SK-N-DZ (cell line): Measurements from ENCODE around the gene POLE.
A peak's percentile ranks its signal among the peaks of the same experiment; 100 is the strongest.

Source experiments
- DNase-seq: peaks from one replicate; pipeline ENCODE4 v3.0.0-alpha.2; 2015; ENCODE audit warnings: low spot score

Gene POLE

DNA sequence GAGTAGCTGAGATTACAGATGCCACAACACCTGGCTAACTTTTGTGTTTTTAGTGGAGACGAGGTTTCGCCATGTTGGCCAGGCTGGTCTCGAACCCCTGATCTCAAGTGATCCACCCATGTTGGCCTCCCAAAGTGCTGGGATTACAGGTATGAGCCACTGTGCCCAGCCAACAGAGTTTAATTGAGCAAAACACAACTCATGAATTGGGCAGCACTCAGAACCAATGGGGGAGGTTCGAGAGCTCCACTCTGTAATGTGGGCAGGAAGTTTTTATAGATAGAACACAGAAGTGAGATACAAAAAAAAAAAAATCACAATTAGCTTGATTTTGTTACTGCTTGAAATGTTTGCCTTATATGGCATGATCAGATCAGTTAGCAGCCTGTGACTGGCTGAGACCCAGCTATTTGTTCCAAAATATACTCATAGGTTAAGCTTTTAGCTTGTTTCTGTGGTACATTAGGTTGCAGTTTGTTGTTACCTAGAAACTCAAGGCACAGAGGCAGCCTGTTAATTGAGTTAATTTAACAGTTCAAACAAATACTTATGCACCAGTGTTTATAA lies 69.9 kb downstream of the POLE start:
- no peak for DNase-seq

DNA sequence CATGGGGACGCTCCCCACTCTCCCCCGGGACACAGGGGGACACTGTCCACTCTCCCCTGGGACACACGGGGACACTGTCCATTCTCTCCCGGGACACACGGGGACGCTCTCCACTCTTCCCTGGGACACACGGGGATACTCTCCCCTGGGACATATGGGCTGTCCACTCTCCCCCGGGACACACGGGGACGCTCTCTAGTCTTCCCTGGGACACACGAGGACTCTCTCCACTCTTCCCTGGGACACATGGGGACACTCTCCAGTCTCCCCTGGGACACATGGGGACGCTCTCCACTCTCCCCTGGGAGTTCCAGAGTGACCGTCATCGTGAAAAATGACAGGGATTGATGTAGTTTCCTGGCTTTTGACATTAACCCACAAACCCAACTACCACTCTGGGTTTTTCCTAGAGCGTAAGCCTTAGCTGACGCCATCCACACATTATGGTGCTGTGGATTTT lies 71.5 kb downstream of the POLE start:
- DNase-seq, result no peak

DNA sequence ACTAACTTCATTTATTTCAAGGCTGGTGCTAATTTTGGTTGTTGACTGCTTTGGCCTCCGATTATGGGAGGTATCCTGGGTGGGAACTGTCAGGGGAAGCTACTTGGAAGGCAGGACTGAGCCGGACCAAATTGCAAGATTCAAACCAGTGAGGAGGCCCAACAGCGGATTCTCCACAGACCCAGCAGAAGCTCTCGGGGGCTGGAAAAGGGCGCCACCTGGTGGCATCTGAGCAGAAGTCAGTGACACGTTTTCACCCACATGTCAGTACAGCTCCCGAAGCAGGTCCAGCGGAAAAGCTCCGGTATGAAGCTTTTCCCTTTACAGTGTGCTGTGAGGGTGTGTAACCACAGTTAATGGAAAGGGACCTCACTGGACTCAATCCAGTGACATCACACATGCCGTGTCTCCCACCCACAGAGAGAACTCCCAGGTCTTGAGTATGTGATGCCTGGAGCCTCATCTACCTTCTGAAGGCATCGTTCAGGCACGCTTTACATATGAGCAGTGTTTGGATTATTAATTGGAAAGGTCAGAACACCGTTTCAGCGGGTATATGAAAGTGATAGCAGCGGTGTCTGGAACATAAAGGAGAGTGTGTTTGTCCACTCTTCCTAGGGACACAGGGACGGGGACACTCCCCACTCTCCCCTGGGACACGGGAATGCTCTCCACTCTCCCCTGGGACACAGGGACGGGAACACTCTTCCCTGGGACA lies 72.1 kb downstream of the POLE start:
- peak; percentile 87 for DNase-seq

DNA sequence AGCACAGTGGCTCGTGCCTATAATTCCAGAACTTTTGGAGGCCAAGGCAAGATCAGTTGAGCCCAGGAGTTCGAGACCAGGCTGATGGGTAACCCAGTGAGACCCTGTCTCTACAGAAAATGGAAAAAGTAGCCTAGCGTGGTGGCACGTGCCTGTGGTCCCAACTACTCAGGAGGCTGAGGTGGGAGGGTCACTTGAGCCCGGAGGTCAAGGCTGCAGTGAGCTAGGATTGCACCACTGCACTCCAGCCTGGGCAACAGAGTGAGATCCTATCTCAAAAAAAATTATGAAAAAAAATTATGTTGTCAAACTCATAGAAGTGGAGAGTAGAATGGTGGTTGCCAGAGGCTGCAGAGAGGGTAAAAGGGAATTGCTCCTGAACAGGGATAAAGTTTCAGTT lies 73.1 kb downstream of the POLE start:
- DNase-seq, result no peak

DNA sequence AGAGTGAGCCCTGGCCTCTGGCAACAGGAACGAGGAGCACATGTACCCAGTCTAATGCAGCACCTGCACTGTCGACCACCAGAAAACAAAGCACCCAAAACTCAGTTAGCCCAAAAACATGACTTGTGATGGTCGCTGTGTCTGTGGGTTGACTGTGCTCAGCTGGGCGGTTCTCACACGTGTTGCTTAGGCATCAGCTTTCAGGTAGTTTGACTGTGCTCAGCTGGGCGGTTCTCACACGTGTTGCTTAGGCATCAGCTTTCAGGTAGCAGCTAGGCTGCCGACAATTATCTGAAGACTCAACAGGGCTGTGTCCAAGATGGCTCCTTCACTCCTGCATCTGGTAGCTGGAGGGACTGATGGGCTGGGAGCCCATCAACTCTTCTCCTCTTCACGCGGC lies 75.5 kb downstream of the POLE start:
- DNase-seq, result no peak

DNA sequence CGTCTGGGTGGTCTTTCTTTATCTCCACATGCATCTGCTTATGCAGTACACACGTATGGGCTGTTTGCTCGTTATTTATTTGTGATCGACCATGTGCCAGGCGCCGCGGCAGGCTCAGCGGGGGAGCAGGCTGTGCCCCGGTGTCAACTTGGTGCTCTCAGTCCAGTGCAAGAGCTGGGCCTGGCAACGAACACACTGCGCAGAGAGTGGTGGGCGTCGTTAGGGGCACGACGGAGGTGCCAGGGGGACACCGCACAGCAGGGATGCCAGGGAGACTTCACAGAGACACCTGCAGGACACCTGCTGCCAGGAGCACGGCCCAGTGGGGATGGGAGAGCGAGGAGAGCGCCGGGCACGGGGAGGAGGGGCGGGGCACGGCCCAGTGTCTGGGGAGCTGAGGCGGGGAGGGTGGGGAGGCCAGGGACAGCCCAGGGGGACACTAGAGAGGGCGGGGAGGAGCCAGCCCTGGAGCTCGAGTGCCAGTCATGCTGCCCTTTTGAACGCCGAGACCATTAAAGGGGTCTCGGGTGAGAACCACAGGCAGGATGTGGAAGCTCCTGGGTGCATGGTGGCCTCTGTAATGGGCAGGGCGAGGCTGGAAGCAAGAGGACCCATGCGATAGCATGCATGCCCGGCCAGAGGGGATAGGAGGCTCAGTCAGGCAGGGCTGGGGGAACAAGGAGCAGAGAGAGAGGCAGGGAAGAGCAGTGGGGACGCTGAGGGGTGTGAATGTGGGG lies 76.1 kb downstream of the POLE start:
- no peak for DNase-seq

DNA sequence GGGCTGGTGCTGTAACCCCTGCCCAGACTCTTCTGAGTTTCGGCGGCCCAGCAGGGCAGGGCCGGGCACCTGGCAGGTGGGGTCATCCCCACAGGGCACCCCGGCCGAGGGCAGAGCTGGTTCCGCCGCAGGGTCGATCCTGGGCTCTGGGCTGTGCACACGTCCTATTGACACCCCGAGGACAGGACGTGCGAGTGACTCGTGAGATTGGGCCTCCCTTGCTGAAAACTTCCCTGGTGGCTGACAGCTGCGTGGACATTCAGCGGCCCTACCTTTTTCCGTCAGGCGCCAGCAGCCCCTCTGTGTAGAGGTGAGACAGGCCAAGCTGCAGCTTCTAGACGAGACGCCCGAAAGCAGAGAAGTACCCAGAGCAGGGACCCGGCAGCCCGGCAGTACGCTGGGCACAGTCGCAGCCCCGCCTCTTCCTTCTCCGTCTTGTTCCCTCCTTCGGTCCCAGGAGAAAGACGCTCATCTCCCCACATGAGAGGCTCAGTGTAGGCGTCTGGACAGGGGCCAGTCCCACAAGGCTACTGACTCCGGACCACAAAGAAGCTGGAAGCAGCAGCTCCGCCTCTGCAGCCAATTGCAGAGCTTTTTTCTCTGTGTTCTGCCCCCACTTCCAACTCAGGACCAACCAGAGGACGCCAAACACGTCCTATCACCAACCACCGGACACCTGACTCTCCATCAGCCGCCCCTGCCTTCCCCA lies 76.9 kb downstream of the POLE start, which contains the start of gene LRCOL1:
Gene LRCOL1 (minus strand): TSS at position 532 of the 709 bp plus-strand sequence. CDS start 4,331 bp downstream, outside the sequence.
- DNase-seq, result peak; percentile 68

DNA sequence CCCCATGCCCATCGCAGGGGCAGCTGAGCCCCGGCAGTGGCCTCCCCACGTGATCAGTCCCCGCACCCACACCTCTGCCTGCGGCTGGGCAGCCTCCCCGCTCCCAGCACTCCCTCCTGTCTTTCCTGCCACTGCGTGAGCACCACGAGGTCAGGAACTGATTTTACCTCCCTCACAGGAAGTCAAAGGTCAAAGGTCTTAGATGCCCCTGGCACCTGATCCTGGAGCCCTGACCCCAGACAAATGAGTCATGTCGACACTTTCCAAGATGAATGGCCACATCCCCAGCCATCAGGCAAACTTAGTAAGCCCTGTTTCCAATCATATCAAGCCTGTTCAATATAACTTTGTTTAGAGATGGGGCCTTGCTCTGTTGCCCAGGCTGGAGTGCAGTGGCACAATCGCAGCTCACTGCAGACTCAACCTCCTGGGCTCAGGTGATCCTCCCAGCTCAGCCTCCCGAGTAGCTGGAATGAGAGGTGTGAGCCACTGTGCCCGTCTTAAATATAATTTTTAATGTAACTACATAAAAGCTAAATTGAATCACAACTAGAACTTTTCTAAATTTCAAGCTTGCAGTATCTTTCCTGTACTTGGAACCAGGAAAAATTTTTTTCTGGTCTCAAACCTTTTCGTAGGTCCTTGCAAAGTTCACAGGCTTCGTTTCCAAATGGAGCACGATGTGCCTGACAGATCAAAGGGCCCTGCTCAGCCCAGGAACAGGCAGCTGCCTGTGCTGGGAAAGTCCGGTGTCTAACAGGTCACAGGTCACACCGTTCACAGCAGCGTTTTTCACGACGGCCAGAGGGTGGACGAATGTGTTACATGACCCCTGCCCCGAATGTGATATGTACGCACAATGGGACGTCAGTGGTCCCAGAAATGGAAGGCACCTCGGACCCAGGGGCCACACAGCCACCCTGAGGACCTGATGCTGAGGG lies 78.6 kb downstream of the POLE start:
- no peak for DNase-seq

DNA sequence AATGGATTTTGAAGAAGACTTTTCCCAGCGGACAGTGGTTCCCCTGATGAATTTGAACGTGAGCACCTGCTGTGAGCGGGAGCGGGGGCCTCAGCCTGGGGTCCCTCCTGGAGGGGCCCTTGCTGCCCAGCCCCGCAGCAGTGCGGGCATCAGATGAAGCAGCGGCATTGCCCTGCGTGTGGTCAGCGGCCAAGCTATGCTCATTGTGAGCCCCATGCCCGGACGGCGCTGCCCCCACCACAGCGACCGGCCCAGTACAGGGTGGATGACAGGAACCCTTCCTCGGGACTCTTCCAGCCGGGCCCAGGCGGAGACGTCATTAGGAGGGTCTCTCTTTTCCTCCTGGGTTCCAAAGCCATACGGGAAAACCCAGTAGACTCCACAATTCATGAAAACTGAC lies 80.2 kb downstream of the POLE start:
- DNase-seq, result no peak

DNA sequence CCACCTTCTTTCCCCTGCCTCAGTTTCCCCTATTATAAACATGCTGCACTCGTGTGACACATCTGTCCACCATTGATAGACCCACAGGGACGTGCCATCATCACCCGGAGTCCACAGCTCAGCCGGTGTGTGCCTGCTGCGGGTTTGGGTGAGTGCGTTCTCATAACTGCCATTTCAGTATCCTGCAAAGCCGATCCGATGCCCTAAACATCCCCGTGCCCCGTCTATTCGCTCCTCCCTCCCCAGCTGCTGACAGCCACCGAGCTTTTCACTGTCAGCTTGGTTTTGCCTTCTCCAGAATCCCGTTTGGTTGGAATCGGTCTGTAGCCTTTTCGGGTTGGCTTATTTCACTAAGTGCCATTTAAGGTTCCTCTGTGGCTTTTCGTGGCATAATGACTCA lies 80.7 kb downstream of the POLE start:
- DNase-seq, result no peak

DNA sequence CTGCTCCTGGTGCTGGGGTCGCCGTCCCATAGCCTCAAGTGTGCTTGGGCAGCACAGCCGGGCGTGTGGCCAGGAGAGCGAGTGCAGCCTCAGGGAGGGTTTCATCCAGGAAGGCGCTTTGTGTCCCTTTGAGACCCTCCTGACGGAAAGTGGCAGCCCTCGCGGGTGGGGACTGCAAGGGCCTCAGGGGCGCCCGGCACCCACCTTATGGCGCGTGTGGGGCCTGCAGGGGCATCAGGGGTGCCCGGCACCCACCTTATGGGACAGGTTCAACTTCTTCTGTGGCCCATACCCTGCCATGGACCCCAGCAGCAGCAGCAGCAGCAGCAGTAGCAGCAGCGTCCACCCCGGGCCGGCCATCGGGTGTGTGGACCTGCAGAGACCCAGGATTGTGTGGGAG lies 81.2 kb downstream of the POLE start:
- no peak for DNase-seq

DNA sequence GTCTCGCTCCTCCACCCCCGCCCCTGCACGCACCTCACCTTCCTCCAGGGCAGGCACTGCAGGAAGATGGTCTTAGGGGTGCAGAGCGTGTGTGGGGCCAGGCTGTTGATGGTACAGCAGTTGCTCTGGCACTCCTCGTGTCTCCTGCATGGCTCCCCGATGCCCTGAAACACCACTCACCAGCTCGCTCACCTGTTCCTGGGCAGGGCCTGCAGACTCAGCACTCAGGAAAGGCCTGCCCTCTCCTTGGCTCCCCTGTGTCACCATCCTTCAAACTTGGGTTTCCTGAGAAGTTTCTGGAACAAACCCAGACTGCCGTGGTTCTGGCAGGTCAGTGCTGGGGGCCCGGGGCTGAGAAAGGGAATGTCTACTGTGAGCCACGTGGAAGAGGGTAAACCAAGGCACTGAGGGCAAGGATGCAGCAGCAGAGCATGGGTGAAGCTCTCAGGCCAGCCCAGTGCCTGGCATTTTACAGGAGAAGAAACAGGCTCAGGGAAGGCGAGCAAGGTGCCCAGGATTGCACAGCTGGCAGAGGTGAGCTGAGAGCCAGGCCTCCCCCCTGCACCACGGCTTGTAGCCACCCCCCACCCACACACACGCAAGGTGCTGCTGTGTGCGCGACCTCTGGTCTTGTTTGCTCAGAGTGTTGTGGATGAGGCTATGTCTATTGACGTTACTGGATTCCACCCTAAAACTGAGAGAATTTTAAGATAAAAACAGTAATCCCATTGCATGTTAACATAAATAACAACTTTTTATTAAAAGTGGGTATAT lies 82.3 kb downstream of the POLE start:
- no peak for DNase-seq

DNA sequence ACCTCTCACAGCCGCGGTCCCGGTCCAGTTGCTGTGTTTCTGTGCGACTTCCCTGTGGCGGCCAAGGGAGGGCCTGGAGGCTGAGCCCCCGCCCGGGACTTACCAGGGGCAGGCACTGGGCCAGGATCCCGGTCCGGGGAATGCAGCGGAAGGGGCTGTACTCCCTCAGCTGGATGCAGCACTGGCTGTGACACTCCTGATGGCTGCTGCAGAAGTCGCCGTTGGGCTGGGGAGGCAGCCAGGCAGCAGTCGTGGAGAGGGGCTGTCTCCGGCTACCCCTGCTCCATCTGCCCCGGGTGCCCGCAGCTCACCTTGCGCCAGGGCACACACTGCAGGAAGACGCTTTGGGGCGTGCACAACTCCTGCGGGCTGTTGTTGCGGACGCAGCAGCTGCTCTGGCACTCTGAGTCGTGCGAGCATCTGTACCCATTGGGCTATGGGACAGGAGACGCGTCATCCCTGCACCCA lies 83.0 kb downstream of the POLE start:
- no peak for DNase-seq

DNA sequence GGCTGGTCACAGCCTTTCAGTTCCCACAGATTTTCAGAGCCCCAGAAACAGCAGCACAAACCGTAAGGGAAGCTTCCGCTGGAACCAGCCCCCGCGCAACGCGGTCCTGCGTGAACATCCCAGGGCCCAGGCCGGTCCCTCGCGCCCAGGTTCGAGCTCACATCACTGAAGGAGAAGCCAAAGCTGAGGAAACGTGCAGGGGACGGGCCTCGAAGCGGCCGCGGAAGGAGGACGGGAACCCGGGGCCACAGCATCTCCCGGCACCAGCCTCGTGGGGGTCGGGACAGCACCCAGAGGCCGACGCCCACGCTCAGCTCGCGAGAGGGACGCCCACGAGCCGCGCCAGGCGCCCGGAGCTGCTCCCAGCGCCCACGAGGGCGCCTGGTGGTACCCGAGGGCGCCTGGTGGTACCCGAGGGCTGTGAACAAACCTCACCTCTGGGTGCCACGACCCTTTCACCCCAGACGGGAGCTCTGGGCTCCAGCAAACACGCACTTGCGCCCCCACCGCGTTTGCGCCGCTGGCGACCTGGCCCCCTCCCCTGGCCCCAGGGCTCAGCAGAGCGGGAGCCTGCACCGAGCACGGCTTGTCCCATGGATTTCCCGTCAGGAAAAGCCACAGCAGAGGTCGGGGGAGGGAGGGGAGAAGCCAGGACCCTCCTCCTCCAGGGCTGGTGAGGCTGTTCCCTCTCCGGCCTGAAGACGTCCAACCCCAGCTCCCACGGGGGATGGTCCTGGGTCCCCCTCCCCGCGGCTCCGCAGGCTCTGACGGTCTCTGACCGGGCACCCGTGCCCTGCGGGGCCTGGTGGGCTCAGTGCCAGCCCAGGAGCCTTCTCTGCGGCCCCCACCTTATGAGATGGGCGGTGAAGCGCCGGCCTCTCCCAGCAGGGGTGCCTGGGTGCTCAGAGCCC lies 83.6 kb downstream of the POLE start:
- DNase-seq, result no peak

DNA sequence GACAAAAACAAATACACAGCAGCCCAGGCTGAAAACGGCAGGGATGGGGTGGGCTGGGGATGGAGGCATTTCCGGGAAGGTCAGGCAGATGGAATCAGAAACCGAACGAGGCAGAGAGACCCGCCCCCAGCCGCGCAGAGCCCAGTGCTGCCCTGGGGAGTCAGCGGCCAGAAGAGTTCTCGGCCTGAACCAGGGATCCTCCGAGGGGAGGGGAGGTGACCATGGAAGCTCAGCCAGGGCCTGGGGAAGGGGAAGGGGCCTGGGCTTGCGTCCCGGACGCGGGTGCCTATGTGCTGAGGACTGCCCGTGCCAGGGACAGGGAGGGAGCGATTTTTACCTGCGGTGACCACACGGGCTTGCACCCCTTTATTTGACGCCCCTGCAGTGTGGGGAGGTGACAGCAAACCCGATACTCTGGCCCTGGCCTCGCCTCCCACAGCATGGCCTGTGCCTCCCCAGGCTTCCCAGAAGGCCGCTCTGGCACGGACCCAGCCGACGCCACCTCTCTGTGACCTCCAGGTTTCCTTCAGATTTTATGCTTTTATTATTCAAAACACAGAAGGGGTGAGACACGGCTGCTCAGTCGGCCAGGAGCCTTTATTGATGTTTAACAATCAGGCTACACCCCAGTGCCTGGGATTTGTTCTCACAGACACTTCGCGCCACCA lies 84.4 kb downstream of the POLE start:
- no peak for DNase-seq

DNA sequence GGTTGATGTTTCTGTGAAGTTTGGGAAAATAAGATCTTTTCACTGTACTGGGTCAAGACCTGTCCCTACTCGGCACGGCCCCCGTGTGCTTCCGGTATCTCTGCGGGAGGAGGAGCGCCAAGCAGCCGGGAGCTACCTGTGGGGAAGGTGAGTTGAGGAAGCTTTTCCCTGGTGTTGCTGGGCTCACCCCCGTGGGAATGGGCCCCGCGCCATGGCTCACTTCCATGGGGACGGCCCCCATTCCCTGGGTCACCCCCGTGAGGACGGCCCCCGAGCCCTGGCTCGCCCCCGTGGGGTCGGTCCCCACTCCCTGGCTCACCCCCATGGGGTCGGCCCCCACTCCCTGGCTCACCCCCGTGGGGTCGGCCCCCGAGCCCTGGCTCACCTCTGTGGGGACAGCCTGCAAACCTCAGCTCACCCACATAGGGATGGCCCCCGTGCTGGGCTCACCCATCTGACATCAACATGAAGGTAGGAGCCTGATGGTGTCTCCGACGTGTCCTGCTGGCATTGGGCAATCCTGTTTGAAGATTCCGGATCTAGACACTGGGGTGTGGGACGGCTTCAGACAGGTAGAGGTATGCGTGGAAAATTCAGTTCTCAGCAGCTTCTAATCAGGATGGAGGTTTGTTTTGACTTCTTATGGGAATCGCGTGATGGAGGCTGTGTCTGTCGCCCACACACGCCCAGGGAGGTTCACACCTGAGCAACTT lies 85.8 kb downstream of the POLE start:
- DNase-seq, result no peak
